ENCODE results near the gene FOXD4L3. TPM values are rescaled to one million over a fixed set of nuclear protein-coding genes. Genes with fewer than 3 reads are reported as not detected.

The FOXD4L3 gene
- not detected in 2 replicates for total RNA-seq

GRCh38 chr9:68302567-68302966 lies at the start of gene FOXD4L3:
Gene FOXD4L3, plus strand, starts transcription at chr9:68302867. Its CDS starts 85 bp downstream, at chr9:68302952.

Other genes with a start within 250 kb of the FOXD4L3 start
- gene ZNG1C, start 60.9 kb upstream of the FOXD4L3 start, total RNA-seq, result 26.2 and 34.0 TPM in 2 replicates
- gene PGM5, start 53.7 kb downstream of the FOXD4L3 start, total RNA-seq, result 61.4 and 74.4 TPM in 2 replicates
- 0.12 TPM in 1 of 2 replicates, not detected in the other for gene TMEM252, start 238.0 kb downstream of the FOXD4L3 start, total RNA-seq

All from uterine smooth muscle cell (primary cell).